GM19240 (cell line): ENCODE results near the gene NCKIPSD.

ENCODE experiments used
- DNase-seq: peaks from one replicate; pipeline ENCODE4 v3.0.0; 2011; ENCODE audit warnings: low spot score; ENCODE audit not compliant: insufficient read length

The NCKIPSD gene

GRCh38 chr3:48648188-48648850 is 37.4 kb downstream of the NCKIPSD start:
- no peak for DNase-seq

- no peak for DNase-seq
Measured at GRCh38 chr3:48647714-48648113, 38.0 kb downstream of the NCKIPSD start.

- DNase-seq: no peak
Measured at GRCh38 chr3:48644898-48645760, 40.6 kb downstream of the NCKIPSD start.

- no peak for DNase-seq
Measured at GRCh38 chr3:48642605-48643004, 43.1 kb downstream of the NCKIPSD start.

- no peak for DNase-seq
Measured at GRCh38 chr3:48641396-48641795, 44.3 kb downstream of the NCKIPSD start.

- DNase-seq: no peak
Measured at GRCh38 chr3:48639944-48640606, 45.6 kb downstream of the NCKIPSD start.

- DNase-seq: no peak
Measured at GRCh38 chr3:48637305-48637704, 48.4 kb downstream of the NCKIPSD start.

- DNase-seq: no peak
Measured at GRCh38 chr3:48636149-48636655, 49.5 kb downstream of the NCKIPSD start.

GRCh38 chr3:48635222-48636021 is 50.3 kb downstream of the NCKIPSD start, which contains the start of gene SLC26A6:
TSS of gene SLC26A6 (minus strand) at chr3:48635461. CDS start at chr3:48635393, 68 bp downstream.
- DNase-seq: peak; percentile 99

- DNase-seq: peak; percentile 79
Measured at GRCh38 chr3:48634661-48635221, 51.0 kb downstream of the NCKIPSD start.

GRCh38 chr3:48633743-48634142 is 52.0 kb downstream of the NCKIPSD start:
- DNase-seq: no peak

GRCh38 chr3:48633256-48633655 is 52.5 kb downstream of the NCKIPSD start:
- DNase-seq: no peak

- no peak for DNase-seq
Measured at GRCh38 chr3:48631516-48632448, 53.9 kb downstream of the NCKIPSD start.

- no peak for DNase-seq
Measured at GRCh38 chr3:48630833-48631232, 54.9 kb downstream of the NCKIPSD start.

GRCh38 chr3:48630407-48630806 is 55.3 kb downstream of the NCKIPSD start:
- no peak for DNase-seq

- no peak for DNase-seq
Measured at GRCh38 chr3:48629894-48630293, 55.8 kb downstream of the NCKIPSD start.

- DNase-seq: no peak
Measured at GRCh38 chr3:48628277-48629017, 57.3 kb downstream of the NCKIPSD start.

GRCh38 chr3:48625600-48625999 is 60.1 kb downstream of the NCKIPSD start:
- no peak for DNase-seq

- no peak for DNase-seq
Measured at GRCh38 chr3:48624767-48625166, 60.9 kb downstream of the NCKIPSD start.
